ENCODE measurements around the gene IFRD2. TPM values are rescaled to one million over a fixed set of nuclear protein-coding genes. Genes with fewer than 3 reads are reported as not detected.
A peak's percentile ranks its signal among the peaks of the same experiment; 100 is the strongest.

The IFRD2 gene
- total and polyA plus RNA-seq, 2 experiments from 2014 or later: 80.8 to 91.5 TPM

DNA sequence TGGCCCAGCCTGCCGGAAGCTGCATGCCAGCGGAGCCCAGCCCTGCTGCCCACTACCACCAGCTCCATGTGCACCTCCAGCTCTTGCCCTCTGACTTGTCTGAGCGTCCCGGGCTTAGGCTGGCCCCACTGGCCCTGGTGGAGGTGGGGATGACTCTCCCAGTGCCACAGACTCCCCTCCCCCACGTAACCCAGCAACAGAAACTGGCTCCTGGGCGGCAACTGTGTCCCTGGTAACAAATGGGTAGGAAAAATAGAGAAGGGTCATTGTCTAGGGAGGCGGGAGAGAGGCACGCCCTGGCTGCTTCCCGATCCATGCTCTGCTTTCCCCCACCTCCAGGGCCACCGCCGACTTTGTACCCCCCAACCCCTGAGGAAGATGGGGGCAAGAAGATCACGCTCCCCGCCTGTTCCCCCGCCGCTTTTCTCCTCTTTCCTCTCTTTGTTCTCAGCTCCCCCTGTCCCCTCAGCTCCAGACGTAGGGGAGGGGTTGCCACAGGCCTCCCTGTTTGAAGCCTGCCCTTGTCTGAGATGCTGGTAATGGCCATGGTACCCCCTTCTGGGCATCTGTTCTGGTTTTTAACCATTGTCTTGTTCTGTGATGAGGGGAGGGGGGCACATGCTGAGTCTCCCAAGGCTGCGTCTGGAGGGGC lies 34.1 kb downstream of the IFRD2 start:
- peaks cover 22% of the 10 kb centered on the region for H3K27me3 Mint-ChIP-seq (ENCODE audit: insufficient read depth, low read depth, poor library complexity)
- no peak overlapping the region for H3K4me3 Mint-ChIP-seq
- Histone ChIP-seq H3K79me2 (replicated peaks; ENCODE audit: insufficient read depth) (no peaks in the 10 kb centered on the region), H3K4me2 (no peak overlapping the region), H3K4me3 (no peak overlapping the region), H3K9me2 (ENCODE audit: insufficient read depth) (no peaks in the 10 kb centered on the region), H4K20me1 (replicated peaks; ENCODE audit: insufficient read depth) (no peaks in the 10 kb centered on the region; the same call in 1 of the 2 replicates), H3K36me3 (ENCODE audit: insufficient read depth) (peaks cover 14% of the 10 kb centered on the region), H2AFZ (no peak overlapping the region), H3F3A (replicated peaks; ENCODE audit: low read depth) (peaks cover 30% of the 10 kb centered on the region), H3K27ac (ENCODE audit: low read depth) (0 out of 2 replicates have a peak overlapping the region, but pooled peaks have one; percentile 66), H3K27me3 (ENCODE audit: insufficient read depth) (no peaks in the 10 kb centered on the region), H3K4me1 (ENCODE audit: insufficient read depth) (peaks cover 16% of the 10 kb centered on the region)
- H3K4me1 Mint-ChIP-seq: peaks cover 32% of the 10 kb centered on the region
- no peaks in the 10 kb centered on the region; the same call in 2 of the 3 replicates for H3K9me3 Mint-ChIP-seq
- TF ChIP-seq STAT1 (IDR thresholded peaks at IDR 0.05; ENCODE audit: unreplicated experiment) (no peak), JUNB (IDR thresholded peaks at IDR 0.05; ENCODE audit: unreplicated experiment) (no peak), ZNF114 (CRISPR knock-in tag; IDR thresholded peaks at IDR 0.05) (no peak), CREB1 (CRISPR knock-in tag; IDR thresholded peaks at IDR 0.05; ENCODE audit: low read depth) (no peak), NANOG (IDR thresholded peaks at IDR 0.05; ENCODE audit: borderline replicate concordance) (no peak), EZH2phosphoT487 (IDR thresholded peaks at IDR 0.05; ENCODE audit: unreplicated experiment) (no peak), EZH2 (IDR thresholded peaks at IDR 0.05; ENCODE audit: low read depth, unreplicated experiment) (no peak), ZNF331 (CRISPR knock-in tag; IDR thresholded peaks at IDR 0.05; ENCODE audit: low read depth) (no peak), POLR2AphosphoS5 (IDR thresholded peaks at IDR 0.05; ENCODE audit: low read depth) (no peak)
- TF ChIP-seq, protein P1, sequence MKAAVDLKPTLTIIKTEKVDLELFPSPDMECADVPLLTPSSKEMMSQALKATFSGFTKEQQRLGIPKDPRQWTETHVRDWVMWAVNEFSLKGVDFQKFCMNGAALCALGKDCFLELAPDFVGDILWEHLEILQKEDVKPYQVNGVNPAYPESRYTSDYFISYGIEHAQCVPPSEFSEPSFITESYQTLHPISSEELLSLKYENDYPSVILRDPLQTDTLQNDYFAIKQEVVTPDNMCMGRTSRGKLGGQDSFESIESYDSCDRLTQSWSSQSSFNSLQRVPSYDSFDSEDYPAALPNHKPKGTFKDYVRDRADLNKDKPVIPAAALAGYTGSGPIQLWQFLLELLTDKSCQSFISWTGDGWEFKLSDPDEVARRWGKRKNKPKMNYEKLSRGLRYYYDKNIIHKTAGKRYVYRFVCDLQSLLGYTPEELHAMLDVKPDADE (IDR thresholded peaks at IDR 0.05): no peak
- TF ChIP-seq, protein P2, sequence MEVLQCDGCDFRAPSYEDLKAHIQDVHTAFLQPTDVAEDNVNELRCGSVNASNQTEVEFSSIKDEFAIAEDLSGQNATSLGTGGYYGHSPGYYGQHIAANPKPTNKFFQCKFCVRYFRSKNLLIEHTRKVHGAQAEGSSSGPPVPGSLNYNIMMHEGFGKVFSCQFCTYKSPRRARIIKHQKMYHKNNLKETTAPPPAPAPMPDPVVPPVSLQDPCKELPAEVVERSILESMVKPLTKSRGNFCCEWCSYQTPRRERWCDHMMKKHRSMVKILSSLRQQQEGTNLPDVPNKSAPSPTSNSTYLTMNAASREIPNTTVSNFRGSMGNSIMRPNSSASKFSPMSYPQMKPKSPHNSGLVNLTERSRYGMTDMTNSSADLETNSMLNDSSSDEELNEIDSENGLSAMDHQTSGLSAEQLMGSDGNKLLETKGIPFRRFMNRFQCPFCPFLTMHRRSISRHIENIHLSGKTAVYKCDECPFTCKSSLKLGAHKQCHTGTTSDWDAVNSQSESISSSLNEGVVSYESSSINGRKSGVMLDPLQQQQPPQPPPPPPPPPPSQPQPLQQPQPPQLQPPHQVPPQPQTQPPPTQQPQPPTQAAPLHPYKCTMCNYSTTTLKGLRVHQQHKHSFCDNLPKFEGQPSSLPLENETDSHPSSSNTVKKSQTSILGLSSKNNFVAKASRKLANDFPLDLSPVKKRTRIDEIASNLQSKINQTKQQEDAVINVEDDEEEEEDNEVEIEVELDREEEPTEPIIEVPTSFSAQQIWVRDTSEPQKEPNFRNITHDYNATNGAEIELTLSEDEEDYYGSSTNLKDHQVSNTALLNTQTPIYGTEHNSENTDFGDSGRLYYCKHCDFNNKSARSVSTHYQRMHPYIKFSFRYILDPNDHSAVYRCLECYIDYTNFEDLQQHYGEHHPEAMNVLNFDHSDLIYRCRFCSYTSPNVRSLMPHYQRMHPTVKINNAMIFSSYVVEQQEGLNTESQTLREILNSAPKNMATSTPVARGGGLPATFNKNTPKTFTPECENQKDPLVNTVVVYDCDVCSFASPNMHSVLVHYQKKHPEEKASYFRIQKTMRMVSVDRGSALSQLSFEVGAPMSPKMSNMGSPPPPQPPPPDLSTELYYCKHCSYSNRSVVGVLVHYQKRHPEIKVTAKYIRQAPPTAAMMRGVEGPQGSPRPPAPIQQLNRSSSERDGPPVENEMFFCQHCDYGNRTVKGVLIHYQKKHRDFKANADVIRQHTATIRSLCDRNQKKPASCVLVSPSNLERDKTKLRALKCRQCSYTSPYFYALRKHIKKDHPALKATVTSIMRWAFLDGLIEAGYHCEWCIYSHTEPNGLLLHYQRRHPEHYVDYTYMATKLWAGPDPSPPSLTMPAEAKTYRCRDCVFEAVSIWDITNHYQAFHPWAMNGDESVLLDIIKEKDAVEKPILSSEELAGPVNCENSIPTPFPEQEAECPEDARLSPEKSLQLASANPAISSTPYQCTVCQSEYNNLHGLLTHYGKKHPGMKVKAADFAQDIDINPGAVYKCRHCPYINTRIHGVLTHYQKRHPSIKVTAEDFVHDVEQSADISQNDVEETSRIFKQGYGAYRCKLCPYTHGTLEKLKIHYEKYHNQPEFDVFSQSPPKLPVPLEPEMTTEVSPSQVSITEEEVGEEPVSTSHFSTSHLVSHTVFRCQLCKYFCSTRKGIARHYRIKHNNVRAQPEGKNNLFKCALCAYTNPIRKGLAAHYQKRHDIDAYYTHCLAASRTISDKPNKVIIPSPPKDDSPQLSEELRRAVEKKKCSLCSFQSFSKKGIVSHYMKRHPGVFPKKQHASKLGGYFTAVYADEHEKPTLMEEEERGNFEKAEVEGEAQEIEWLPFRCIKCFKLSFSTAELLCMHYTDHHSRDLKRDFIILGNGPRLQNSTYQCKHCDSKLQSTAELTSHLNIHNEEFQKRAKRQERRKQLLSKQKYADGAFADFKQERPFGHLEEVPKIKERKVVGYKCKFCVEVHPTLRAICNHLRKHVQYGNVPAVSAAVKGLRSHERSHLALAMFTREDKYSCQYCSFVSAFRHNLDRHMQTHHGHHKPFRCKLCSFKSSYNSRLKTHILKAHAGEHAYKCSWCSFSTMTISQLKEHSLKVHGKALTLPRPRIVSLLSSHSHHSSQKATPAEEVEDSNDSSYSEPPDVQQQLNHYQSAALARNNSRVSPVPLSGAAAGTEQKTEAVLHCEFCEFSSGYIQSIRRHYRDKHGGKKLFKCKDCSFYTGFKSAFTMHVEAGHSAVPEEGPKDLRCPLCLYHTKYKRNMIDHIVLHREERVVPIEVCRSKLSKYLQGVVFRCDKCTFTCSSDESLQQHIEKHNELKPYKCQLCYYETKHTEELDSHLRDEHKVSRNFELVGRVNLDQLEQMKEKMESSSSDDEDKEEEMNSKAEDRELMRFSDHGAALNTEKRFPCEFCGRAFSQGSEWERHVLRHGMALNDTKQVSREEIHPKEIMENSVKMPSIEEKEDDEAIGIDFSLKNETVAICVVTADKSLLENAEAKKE (CRISPR knock-in tag; IDR thresholded peaks at IDR 0.05): no peak
- TF ChIP-seq, protein P3, sequence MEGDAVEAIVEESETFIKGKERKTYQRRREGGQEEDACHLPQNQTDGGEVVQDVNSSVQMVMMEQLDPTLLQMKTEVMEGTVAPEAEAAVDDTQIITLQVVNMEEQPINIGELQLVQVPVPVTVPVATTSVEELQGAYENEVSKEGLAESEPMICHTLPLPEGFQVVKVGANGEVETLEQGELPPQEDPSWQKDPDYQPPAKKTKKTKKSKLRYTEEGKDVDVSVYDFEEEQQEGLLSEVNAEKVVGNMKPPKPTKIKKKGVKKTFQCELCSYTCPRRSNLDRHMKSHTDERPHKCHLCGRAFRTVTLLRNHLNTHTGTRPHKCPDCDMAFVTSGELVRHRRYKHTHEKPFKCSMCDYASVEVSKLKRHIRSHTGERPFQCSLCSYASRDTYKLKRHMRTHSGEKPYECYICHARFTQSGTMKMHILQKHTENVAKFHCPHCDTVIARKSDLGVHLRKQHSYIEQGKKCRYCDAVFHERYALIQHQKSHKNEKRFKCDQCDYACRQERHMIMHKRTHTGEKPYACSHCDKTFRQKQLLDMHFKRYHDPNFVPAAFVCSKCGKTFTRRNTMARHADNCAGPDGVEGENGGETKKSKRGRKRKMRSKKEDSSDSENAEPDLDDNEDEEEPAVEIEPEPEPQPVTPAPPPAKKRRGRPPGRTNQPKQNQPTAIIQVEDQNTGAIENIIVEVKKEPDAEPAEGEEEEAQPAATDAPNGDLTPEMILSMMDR (conservative IDR thresholded peaks at IDR 0.05; ENCODE audit: low read depth in 2 of 2): no peak
- TF ChIP-seq, protein P4, sequence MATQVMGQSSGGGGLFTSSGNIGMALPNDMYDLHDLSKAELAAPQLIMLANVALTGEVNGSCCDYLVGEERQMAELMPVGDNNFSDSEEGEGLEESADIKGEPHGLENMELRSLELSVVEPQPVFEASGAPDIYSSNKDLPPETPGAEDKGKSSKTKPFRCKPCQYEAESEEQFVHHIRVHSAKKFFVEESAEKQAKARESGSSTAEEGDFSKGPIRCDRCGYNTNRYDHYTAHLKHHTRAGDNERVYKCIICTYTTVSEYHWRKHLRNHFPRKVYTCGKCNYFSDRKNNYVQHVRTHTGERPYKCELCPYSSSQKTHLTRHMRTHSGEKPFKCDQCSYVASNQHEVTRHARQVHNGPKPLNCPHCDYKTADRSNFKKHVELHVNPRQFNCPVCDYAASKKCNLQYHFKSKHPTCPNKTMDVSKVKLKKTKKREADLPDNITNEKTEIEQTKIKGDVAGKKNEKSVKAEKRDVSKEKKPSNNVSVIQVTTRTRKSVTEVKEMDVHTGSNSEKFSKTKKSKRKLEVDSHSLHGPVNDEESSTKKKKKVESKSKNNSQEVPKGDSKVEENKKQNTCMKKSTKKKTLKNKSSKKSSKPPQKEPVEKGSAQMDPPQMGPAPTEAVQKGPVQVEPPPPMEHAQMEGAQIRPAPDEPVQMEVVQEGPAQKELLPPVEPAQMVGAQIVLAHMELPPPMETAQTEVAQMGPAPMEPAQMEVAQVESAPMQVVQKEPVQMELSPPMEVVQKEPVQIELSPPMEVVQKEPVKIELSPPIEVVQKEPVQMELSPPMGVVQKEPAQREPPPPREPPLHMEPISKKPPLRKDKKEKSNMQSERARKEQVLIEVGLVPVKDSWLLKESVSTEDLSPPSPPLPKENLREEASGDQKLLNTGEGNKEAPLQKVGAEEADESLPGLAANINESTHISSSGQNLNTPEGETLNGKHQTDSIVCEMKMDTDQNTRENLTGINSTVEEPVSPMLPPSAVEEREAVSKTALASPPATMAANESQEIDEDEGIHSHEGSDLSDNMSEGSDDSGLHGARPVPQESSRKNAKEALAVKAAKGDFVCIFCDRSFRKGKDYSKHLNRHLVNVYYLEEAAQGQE (IDR thresholded peaks at IDR 0.05; ENCODE audit: unreplicated experiment): no peak
- H3K36me3 Mint-ChIP-seq (ENCODE audit: low read depth): peaks cover 45% of the 10 kb centered on the region
- H3K27ac Mint-ChIP-seq: no peak overlapping the region
- ATAC-seq: no peak
- no peak for DNase-seq (ENCODE audit: low spot score)

Measured in GM23338 (cell line).